Measurements from ENCODE around the gene ZNF382. TPM values are rescaled to one million over a fixed set of nuclear protein-coding genes. Genes with fewer than 3 reads are reported as not detected.

ZNF382 gene
- total RNA-seq, 1 donor from 2014 or later, result 19.5 TPM

DNA sequence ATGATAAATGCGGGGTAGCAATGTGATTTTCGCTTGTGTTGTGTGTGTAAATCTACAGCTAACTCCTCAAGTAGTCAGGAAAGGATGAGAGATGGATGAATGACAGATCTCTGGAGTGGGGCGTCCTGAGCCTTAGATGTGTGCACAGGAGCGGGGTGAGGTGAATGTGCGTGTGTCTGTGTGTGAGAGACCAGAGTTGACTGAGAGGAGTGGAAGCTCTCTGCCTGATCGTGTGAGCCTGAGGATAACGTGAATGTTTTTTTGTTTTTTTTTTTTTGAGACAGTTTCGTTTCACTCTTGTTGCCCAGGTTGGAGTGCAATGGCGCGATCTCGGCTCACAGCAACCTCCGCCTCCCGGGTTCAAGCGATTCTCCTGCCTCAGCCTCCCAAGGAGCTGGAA lies 60.7 kb downstream of the ZNF382 start:
- no peak for ATAC-seq
- intact Hi-C loops (cut with DNase I), result loop anchor here (1.0 to 10.0 kb wide), 2 partner anchors 21 to 91 kb away; partner anchors contain the start of genes ZNF529 and ZNF567
- no peak for DNase-seq (ENCODE audit: missing footprints)

DNA sequence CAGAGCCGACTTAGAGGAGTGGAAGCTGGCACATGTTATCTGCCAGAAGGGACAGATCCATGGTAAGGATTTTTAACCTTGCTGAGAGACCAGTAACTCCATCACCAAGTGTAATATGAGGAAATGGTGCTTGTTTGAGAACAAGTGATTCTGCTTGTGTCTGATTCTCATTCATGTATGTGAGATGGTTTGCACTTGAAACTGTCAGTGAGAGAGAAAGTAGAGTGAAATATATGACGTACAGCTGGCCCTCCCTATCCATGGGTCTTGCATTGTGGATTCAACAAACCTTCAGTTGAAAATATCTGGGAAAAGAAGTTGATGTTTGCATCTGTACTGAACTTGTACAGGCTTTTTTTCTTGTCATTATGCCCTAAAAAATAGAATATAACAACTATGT lies 63.5 kb downstream of the ZNF382 start:
- ATAC-seq (no peak), DNase-seq (ENCODE audit: missing footprints) (no peak)
- intact Hi-C loops (cut with DNase I), result loop anchor here (10.0 kb wide), 1 partner anchor 94 kb away; the partner anchor contains the start of gene ZNF529

GRCh38 chr19:36672368-36672767 lies 67.3 kb downstream of the ZNF382 start:
- ATAC-seq, result peak; percentile 51
- intact Hi-C loops (cut with DNase I), result no loop called here

DNA sequence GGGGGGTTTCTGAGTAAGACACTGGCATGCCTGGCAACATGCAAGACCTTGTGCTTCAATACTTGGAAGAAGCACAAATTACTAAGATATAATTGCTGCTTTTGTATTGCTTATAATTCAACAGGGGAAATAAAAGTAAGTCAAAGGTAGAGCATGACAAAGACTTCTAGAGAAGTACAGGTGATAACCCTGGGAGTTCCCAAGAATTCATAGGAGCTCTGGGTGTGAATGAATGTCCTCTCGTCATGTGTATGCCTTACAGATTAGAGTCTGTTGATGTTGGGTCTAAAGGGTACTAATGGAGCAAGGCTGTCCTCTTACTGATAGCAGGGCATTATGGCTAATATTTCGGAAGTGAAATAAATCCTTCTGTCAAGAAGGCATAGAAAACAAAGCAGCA lies 69.1 kb downstream of the ZNF382 start:
- ATAC-seq (no peak), DNase-seq (ENCODE audit: missing footprints) (no peak)
- intact Hi-C loops (cut with DNase I), result no loop called here

More at GRCh38 chr19:36672368-36672767, 67.3 kb downstream of the ZNF382 start:
- no peak for DNase-seq (ENCODE audit: missing footprints)

DNA sequence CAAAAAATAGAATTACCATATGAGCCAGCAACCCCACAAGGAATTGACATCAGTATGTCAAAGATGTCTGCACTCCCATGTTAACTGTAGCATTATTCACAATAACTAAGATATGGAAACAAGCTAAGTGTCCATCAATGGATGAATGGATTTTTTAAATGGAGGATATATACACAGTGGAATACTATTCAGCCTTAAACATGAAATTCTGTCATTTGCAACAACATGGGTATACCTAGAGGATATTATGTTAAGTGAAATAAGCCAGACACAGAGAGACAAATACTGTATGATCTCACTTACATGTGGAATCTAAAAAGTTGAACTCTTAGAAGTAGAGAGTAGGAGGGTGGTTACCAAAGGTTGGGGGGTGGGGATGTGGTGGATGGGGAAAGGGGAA lies 74.3 kb downstream of the ZNF382 start:
- no peak for ATAC-seq
- intact Hi-C loops (cut with DNase I), result no loop called here

More for the DNA sequence above, 74.3 kb downstream of the ZNF382 start:
- no peak for DNase-seq (ENCODE audit: missing footprints)

Other genes starting within 250 kb of the ZNF382 start
- 3.2 TPM for gene ZFP14, start 226.1 kb upstream of the ZNF382 start, total RNA-seq
- 4.3 TPM for gene ZFP82, start 186.7 kb upstream of the ZNF382 start, total RNA-seq
- 11.5 TPM for gene ZNF566, start 115.8 kb upstream of the ZNF382 start, total RNA-seq
- 9.1 TPM for gene ZNF260, start 77.0 kb upstream of the ZNF382 start, total RNA-seq
- 15.3 TPM for gene ZNF529, start 32.0 kb upstream of the ZNF382 start, total RNA-seq
- gene ZNF461, start 61.5 kb downstream of the ZNF382 start, total RNA-seq, result 6.9 TPM
- gene ZNF567, start 82.3 kb downstream of the ZNF382 start, total RNA-seq, result 3.2 TPM
- gene ZNF850, start 167.5 kb downstream of the ZNF382 start, total RNA-seq, result 4.1 TPM
- 8.3 TPM for gene ZNF790, start 233.1 kb downstream of the ZNF382 start, total RNA-seq
- gene ZNF345, start 245.6 kb downstream of the ZNF382 start, total RNA-seq, result 3.1 TPM

Measured in Right ventricle myocardium inferior (tissue), 1 donor.